WTC11 (cell line): ENCODE measurements around the gene SYT17. TPM values are rescaled to one million over a fixed set of nuclear protein-coding genes. Genes with fewer than 3 reads are reported as not detected.

Experiments
- ATAC-seq: fragments of 200-7000 bp; cut with Tn5 transposase; 2 replicates; pipeline ENCODE4 v1.10.0; 2021; ENCODE audit warnings: mild to moderate bottlenecking, moderate library complexity
- CTCF ChIA-PET: fragments of 300-600 bp; sonication (Branson Sonifier 250); formaldehyde crosslinking; loops from one replicate; lab custom pipeline; 2021; ENCODE audit warnings: antibody characterized with exemption; lab: Charles Lee
- POLR2A ChIA-PET: fragments of 350-600 bp; sonication (Branson Sonifier 250); formaldehyde crosslinking; loops from one replicate; lab custom pipeline; 2021; ENCODE audit warnings: antibody characterized with exemption; lab: Charles Lee
- DNase-seq: peaks from one replicate; pipeline ENCODE4 v3.0.0; 2021; ENCODE audit warnings: low spot score
- H3K27ac Mint-ChIP-seq: 2 replicates; pipeline ENCODE4 v1.8.0; 2021; ENCODE audit warnings: mixed read lengths
- H3K27me3 Mint-ChIP-seq: 2 replicates; pipeline ENCODE4 v1.8.0; 2021; ENCODE audit warnings: low read depth, mild to moderate bottlenecking, moderate library complexity, mixed read lengths
- H3K36me3 Mint-ChIP-seq: 2 replicates; pipeline ENCODE4 v1.8.0; 2021; ENCODE audit warnings: mixed read lengths
- H3K4me1 Mint-ChIP-seq: 2 replicates; pipeline ENCODE4 v1.8.0; 2022; ENCODE audit warnings: mixed read lengths
- H3K4me3 Mint-ChIP-seq: 2 replicates; pipeline ENCODE4 v1.8.0; 2021; ENCODE audit warnings: mild to moderate bottlenecking, moderate library complexity, mixed read lengths
- H3K9me3 Mint-ChIP-seq: 2 replicates; pipeline ENCODE4 v1.8.0; 2021; ENCODE audit warnings: mixed read lengths
- AR ChIP-seq: fragments of 250-450 bp; sonication (Bioruptor Pico); IDR thresholded peaks from 2 replicates; pipeline ENCODE4 v1.9.0; 2021; ENCODE audit warnings: mild to moderate bottlenecking
- ESRRA ChIP-seq: sonication (generic); formaldehyde crosslinking; IDR thresholded peaks from 2 replicates; pipeline ENCODE4 v1.8.1; 2022; ENCODE audit warnings: mild to moderate bottlenecking, missing genetic modification reagents, borderline replicate concordance
- GABPB1 ChIP-seq: sonication (generic); formaldehyde crosslinking; IDR thresholded peaks from 2 replicates; pipeline ENCODE4 v1.8.1; 2023; ENCODE audit warnings: mild to moderate bottlenecking, missing genetic modification reagents
- HMGA2 ChIP-seq: fragments of 250-450 bp; sonication (Bioruptor Pico); IDR thresholded peaks from 2 replicates; pipeline ENCODE4 v1.4.0; 2021; ENCODE audit warnings: mild to moderate bottlenecking, moderate library complexity
- KAT7 ChIP-seq: sonication (generic); formaldehyde crosslinking; IDR thresholded peaks from 2 replicates; pipeline ENCODE4 v1.8.1; 2023; ENCODE audit warnings: missing genetic modification reagents, mild to moderate bottlenecking, borderline replicate concordance
- MLX ChIP-seq: sonication (generic); formaldehyde crosslinking; IDR thresholded peaks from 2 replicates; pipeline ENCODE4 v1.8.1; 2023; ENCODE audit warnings: mild to moderate bottlenecking, missing genetic modification reagents, moderate library complexity
- MYBL2 ChIP-seq: sonication (generic); formaldehyde crosslinking; IDR thresholded peaks from 2 replicates; pipeline ENCODE4 v1.8.1; 2023; ENCODE audit warnings: mild to moderate bottlenecking, moderate library complexity, missing genetic modification reagents
- NFYB ChIP-seq: sonication (generic); formaldehyde crosslinking; conservative IDR thresholded peaks from 2 replicates; pipeline ENCODE4 v1.8.0; 2022; ENCODE audit warnings: low read depth, missing genetic modification reagents
- NR1H2 ChIP-seq: sonication (generic); formaldehyde crosslinking; IDR thresholded peaks from 2 replicates; pipeline ENCODE4 v1.9.0; 2021; ENCODE audit warnings: mild to moderate bottlenecking, moderate library complexity, missing genetic modification reagents
- NR3C1 ChIP-seq: sonication (generic); formaldehyde crosslinking; conservative IDR thresholded peaks from 2 replicates; pipeline ENCODE4 v1.8.1; 2023; ENCODE audit warnings: low read depth, mild to moderate bottlenecking, missing genetic modification reagents
- PRRX2 ChIP-seq: fragments of 250-450 bp; sonication (Bioruptor Pico); IDR thresholded peaks from 2 replicates; pipeline ENCODE4 v1.8.0; 2021; ENCODE audit warnings: mild to moderate bottlenecking
- TCF7 ChIP-seq: sonication (generic); formaldehyde crosslinking; IDR thresholded peaks from 2 replicates; pipeline ENCODE4 v1.8.0; 2022; ENCODE audit warnings: mild to moderate bottlenecking, low read depth, missing genetic modification reagents, moderate library complexity
- ZNF232 ChIP-seq: sonication (generic); formaldehyde crosslinking; IDR thresholded peaks from 2 replicates; pipeline ENCODE4 v1.8.0; 2022; ENCODE audit warnings: mild to moderate bottlenecking, missing genetic modification reagents
- ZNF425 ChIP-seq: fragments of 250-450 bp; sonication (Bioruptor Pico); conservative IDR thresholded peaks from 2 replicates; pipeline ENCODE4 v1.9.0; 2021; ENCODE audit warnings: mild to moderate bottlenecking
- total RNA-seq: library from RNA; stranded (reverse); gene quantifications from 3 replicates; pipeline ENCODE4 v1.2.3, GENCODE V29; 2021
- TF ChIP-seq, protein P1 (sequence below): fragments of 200-600 bp; IDR thresholded peaks from 2 replicates; pipeline ENCODE4 v1.8.0; 2022; ENCODE audit warnings: antibody characterized with exemption
- TF ChIP-seq, protein P2 (sequence below): sonication (generic); formaldehyde crosslinking; IDR thresholded peaks from 2 replicates; pipeline ENCODE4 v1.8.1; 2022; ENCODE audit warnings: mild to moderate bottlenecking, missing genetic modification reagents, moderate library complexity, borderline replicate concordance
- TF ChIP-seq, protein P3 (sequence below): sonication (generic); formaldehyde crosslinking; IDR thresholded peaks from 2 replicates; pipeline ENCODE4 v1.8.0; 2023; ENCODE audit warnings: missing genetic modification reagents
- TF ChIP-seq, protein P4 (sequence below): sonication (generic); formaldehyde crosslinking; IDR thresholded peaks from 2 replicates; pipeline ENCODE4 v1.8.1; 2023; ENCODE audit warnings: mild to moderate bottlenecking, moderate library complexity, missing genetic modification reagents

The SYT17 gene
- total RNA-seq, 1 experiment from 2014 or later = 5.5 TPM

GRCh38 chr16:19179546-19180490 is 11.8 kb downstream of the SYT17 start:
- ChIA-PET CTCF (interaction anchor here (0.5 to 3.2 kb wide), 59 partner anchors 9 to 501 kb away, joined by 3 to 43 read pairs (median 4); partner anchors contain the start of genes CCP110, CLEC19A, ITPRIPL2 and SYT17), POLR2A (no interaction called here)
- Mint-ChIP-seq H3K27me3 (no peaks in the 10 kb centered on the region), H3K4me1 (peaks cover 10% of the 10 kb centered on the region), H3K4me3 (no peak overlapping the region), H3K9me3 (no peaks in the 10 kb centered on the region), H3K36me3 (0 out of 2 replicates have a peak, but pooled peaks cover 3% of the 10 kb centered on the region), H3K27ac (no peak overlapping the region)
- DNase-seq (peak; percentile 63), ATAC-seq (peak; percentile 63)
- TF ChIP-seq, protein P1, sequence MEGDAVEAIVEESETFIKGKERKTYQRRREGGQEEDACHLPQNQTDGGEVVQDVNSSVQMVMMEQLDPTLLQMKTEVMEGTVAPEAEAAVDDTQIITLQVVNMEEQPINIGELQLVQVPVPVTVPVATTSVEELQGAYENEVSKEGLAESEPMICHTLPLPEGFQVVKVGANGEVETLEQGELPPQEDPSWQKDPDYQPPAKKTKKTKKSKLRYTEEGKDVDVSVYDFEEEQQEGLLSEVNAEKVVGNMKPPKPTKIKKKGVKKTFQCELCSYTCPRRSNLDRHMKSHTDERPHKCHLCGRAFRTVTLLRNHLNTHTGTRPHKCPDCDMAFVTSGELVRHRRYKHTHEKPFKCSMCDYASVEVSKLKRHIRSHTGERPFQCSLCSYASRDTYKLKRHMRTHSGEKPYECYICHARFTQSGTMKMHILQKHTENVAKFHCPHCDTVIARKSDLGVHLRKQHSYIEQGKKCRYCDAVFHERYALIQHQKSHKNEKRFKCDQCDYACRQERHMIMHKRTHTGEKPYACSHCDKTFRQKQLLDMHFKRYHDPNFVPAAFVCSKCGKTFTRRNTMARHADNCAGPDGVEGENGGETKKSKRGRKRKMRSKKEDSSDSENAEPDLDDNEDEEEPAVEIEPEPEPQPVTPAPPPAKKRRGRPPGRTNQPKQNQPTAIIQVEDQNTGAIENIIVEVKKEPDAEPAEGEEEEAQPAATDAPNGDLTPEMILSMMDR = peak; percentile 72
- no peak for TF ChIP-seq KAT7 (CRISPR knock-in tag)

- no peak for TF ChIP-seq NFYB (CRISPR knock-in tag)
- no peak for TF ChIP-seq MYBL2 (CRISPR knock-in tag)
- TF ChIP-seq GABPB1 (CRISPR knock-in tag) = peak; percentile 66
- no peaks in the 10 kb centered on the region for H3K27me3 Mint-ChIP-seq
- H3K27ac Mint-ChIP-seq = no peak overlapping the region
- 0 out of 2 replicates have a peak, but pooled peaks cover 3% of the 10 kb centered on the region for H3K36me3 Mint-ChIP-seq
- DNase-seq (no peak), ATAC-seq (no peak)
- POLR2A ChIA-PET = no interaction called here
- H3K4me1 Mint-ChIP-seq = peaks cover 18% of the 10 kb centered on the region
- H3K9me3 Mint-ChIP-seq = no peaks in the 10 kb centered on the region
- CTCF ChIA-PET = interaction anchor here (1.1 to 3.2 kb wide), 6 partner anchors 8 to 192 kb away, joined by 4 to 40 read pairs (median 8); partner anchors contain the start of gene SYT17
- no peak overlapping the region for H3K4me3 Mint-ChIP-seq
These were observed 12.7 kb downstream of the SYT17 start for GRCh38 chr16:19180741-19181140.

- ChIA-PET POLR2A (no interaction called here), CTCF (interaction anchor here (1.0 to 3.2 kb wide), 3 partner anchors 14 to 96 kb away, joined by 3 to 40 read pairs (median 3); partner anchors contain the start of gene SYT17)
- Mint-ChIP-seq H3K9me3 (no peaks in the 10 kb centered on the region; the same call in 1 of the 2 replicates), H3K4me3 (no peak overlapping the region), H3K4me1 (peaks cover 19% of the 10 kb centered on the region), H3K27ac (no peak overlapping the region), H3K36me3 (0 out of 2 replicates have a peak, but pooled peaks cover 3% of the 10 kb centered on the region), H3K27me3 (no peaks in the 10 kb centered on the region)
- ATAC-seq (no peak), DNase-seq (no peak)
- TF ChIP-seq TCF7 (CRISPR knock-in tag) (no peak), ESRRA (CRISPR knock-in tag) (no peak), HMGA2 (CRISPR knock-in tag) (no peak), NR3C1 (CRISPR knock-in tag) (no peak), NR1H2 (CRISPR knock-in tag) (no peak), ZNF232 (CRISPR knock-in tag) (no peak), AR (no peak), PRRX2 (CRISPR knock-in tag) (no peak), ZNF425 (CRISPR knock-in tag) (no peak), MLX (CRISPR knock-in tag) (no peak)
- TF ChIP-seq, protein P2, sequence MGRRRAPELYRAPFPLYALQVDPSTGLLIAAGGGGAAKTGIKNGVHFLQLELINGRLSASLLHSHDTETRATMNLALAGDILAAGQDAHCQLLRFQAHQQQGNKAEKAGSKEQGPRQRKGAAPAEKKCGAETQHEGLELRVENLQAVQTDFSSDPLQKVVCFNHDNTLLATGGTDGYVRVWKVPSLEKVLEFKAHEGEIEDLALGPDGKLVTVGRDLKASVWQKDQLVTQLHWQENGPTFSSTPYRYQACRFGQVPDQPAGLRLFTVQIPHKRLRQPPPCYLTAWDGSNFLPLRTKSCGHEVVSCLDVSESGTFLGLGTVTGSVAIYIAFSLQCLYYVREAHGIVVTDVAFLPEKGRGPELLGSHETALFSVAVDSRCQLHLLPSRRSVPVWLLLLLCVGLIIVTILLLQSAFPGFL (CRISPR knock-in tag) = no peak
- TF ChIP-seq, protein P3, sequence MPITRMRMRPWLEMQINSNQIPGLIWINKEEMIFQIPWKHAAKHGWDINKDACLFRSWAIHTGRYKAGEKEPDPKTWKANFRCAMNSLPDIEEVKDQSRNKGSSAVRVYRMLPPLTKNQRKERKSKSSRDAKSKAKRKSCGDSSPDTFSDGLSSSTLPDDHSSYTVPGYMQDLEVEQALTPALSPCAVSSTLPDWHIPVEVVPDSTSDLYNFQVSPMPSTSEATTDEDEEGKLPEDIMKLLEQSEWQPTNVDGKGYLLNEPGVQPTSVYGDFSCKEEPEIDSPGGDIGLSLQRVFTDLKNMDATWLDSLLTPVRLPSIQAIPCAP (CRISPR knock-in tag) = no peak
- TF ChIP-seq, protein P4, sequence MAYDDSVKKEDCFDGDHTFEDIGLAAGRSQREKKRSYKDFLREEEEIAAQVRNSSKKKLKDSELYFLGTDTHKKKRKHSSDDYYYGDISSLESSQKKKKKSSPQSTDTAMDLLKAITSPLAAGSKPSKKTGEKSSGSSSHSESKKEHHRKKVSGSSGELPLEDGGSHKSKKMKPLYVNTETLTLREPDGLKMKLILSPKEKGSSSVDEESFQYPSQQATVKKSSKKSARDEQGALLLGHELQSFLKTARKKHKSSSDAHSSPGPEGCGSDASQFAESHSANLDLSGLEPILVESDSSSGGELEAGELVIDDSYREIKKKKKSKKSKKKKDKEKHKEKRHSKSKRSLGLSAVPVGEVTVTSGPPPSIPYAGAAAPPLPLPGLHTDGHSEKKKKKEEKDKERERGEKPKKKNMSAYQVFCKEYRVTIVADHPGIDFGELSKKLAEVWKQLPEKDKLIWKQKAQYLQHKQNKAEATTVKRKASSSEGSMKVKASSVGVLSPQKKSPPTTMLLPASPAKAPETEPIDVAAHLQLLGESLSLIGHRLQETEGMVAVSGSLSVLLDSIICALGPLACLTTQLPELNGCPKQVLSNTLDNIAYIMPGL (CRISPR knock-in tag) = no peak
These were observed 14.4 kb downstream of the SYT17 start for GRCh38 chr16:19182481-19182880.
